ENCODE results near the gene AGXT2.

- TF ChIP-seq CTCF (IDR thresholded peaks at IDR 0.05; ENCODE audit: low read depth, low read length, poor library complexity, severe bottlenecking): no peak
- TF ChIP-seq EZH2phosphoT487 (IDR thresholded peaks at IDR 0.05; ENCODE audit: borderline replicate concordance, low read length): no peak
These were observed 53.8 kb downstream of the AGXT2 start for GRCh38 chr5:34993951-34994350.
